GM12864 (cell line): ENCODE data around the gene HAGHL.

Source experiments
- DNase-seq: peaks from one replicate; pipeline ENCODE4 v3.0.0-alpha.2; 2011; ENCODE audit warnings: low read depth
- H3K4me3 ChIP-seq: 2 replicates; pipeline ENCODE4 v1.5.1; 2011; ENCODE audit warnings: mild to moderate bottlenecking, low read depth, low read length, control low read depth
- CTCF ChIP-seq: IDR thresholded peaks from 2 replicates; pipeline ENCODE4 v1.5.1; 2011; ENCODE audit warnings: low read depth, mild to moderate bottlenecking, moderate library complexity, low read length, control low read depth, inconsistent platforms; ENCODE audit errors: missing control alignments

Gene HAGHL

GRCh38 chr16:734208-734980 lies 7.5 kb downstream of the HAGHL start:
- DNase-seq: no peak
- TF ChIP-seq CTCF: no peak
- no peak overlapping the region for H3K4me3 ChIP-seq

GRCh38 chr16:734981-735881 lies 8.3 kb downstream of the HAGHL start:
- no peak for TF ChIP-seq CTCF
- no peak overlapping the region; the same call in 1 of the 2 replicates for H3K4me3 ChIP-seq
- DNase-seq: no peak

- DNase-seq: no peak
- TF ChIP-seq CTCF: no peak
These were observed 9.1 kb downstream of the HAGHL start for GRCh38 chr16:735982-736453.

GRCh38 chr16:736936-737481 lies 10.1 kb downstream of the HAGHL start:
- DNase-seq: no peak
- H3K4me3 ChIP-seq: no peak overlapping the region
- no peak for TF ChIP-seq CTCF

More at GRCh38 chr16:735982-736453, 9.1 kb downstream of the HAGHL start:
- H3K4me3 ChIP-seq: no peak overlapping the region

GRCh38 chr16:739560-740458 lies 12.9 kb downstream of the HAGHL start:
- H3K4me3 ChIP-seq: peak overlapping the region; percentile 91
- TF ChIP-seq CTCF: no peak
- no peak for DNase-seq

GRCh38 chr16:740459-740763 lies 13.5 kb downstream of the HAGHL start:
- TF ChIP-seq CTCF: no peak
- H3K4me3 ChIP-seq: peak overlapping the region; percentile 91
- no peak for DNase-seq
